GM12878 (cell line): Measurements from ENCODE around the gene BMF.

ENCODE experiments used
- ATF2 ChIP-seq: IDR thresholded peaks from 2 replicates; pipeline ENCODE4 v1.6.1; 2012; ENCODE audit warnings: low read length, inconsistent platforms
- CBX3 ChIP-seq: fragments of 200-600 bp; sonication (generic); IDR thresholded peaks from 2 replicates; pipeline ENCODE4 v1.6.1; 2016; ENCODE audit warnings: low read depth, borderline replicate concordance
- CTCF ChIP-seq, 3 experiments: IDR thresholded peaks in 2 of 3; conservative IDR thresholded peaks in 1 of 3; 2 replicates each; pipeline ENCODE4 v1.5.1; 2011; ENCODE audit warnings: low read depth in 3 of 3, low read length in 3 of 3, mild to moderate bottlenecking in 3 of 3, control low read depth in 2 of 3, moderate library complexity in 2 of 3, inconsistent platforms in 1 of 3, mixed read lengths in 1 of 3; ENCODE audit not compliant: control insufficient read depth in 2 of 3, insufficient read depth in 1 of 3; ENCODE audit errors: extremely low read depth in 1 of 3
- SREBF1 ChIP-seq: IDR thresholded peaks from 2 replicates; pipeline ENCODE4 v1.6.1; 2012; ENCODE audit warnings: mild to moderate bottlenecking, low read length
- USF1 ChIP-seq: IDR thresholded peaks from 2 replicates; pipeline ENCODE4 v1.6.1; 2011; ENCODE audit warnings: borderline replicate concordance, low read depth, mild to moderate bottlenecking, moderate library complexity, mixed read lengths, low read length; ENCODE audit not compliant: insufficient read depth; ENCODE audit errors: extremely low read length

- TF ChIP-seq CTCF (IDR thresholded peaks at IDR 0.05 in 2 of 3, conservative IDR thresholded peaks at IDR 0.05 in 1 of 3; ENCODE audit: control insufficient read depth in 2 of 3, extremely low read depth in 1 of 3, insufficient read depth in 1 of 3, low read depth in 3 of 3, low read length in 3 of 3) (no peak), ATF2 (no peak), CBX3 (no peak), SREBF1 (no peak), USF1 (no peak)
Observed at GRCh38 chr15:40047415-40048210, 61.1 kb downstream of the BMF start.
